GM12878 (cell line): ENCODE results near the gene ESR1. TPM values are rescaled to one million over a fixed set of nuclear protein-coding genes. Genes with fewer than 3 reads are reported as not detected.

Experiments used
- ATAC-seq: fragments of 200-7000 bp; cut with Tn5 transposase; 3 replicates; pipeline ENCODE4 v1.9.1; 2020; ENCODE audit warnings: mild to moderate bottlenecking, moderate library complexity
- BruUV-seq: library from RNA; stranded (reverse); fragments of 400-500 nt; replicated peaks from 2 replicates; lab custom pipeline; 2021; lab: Mats Ljungman, UMichigan
- CTCF ChIA-PET: fragments of 300-600 bp; sonication (Branson Sonifier 250); formaldehyde crosslinking; extraction: SDS; loops from one replicate; lab custom pipeline; 2021; ENCODE audit warnings: inconsistent platforms; lab: Yijun Ruan, JAX
- POLR2A ChIA-PET: fragments of 350-600 bp; formaldehyde crosslinking; extraction: SDS; loops from one replicate; lab custom pipeline; 2021; ENCODE audit warnings: inconsistent platforms; lab: Charles Lee
- RAD21 ChIA-PET: fragments of 300-600 bp; sonication (Branson Sonifier 250); formaldehyde crosslinking; loops from one replicate; lab custom pipeline; 2023; ENCODE audit warnings: antibody characterized with exemption; ENCODE audit not compliant: unreplicated experiment; lab: Charles Lee
- SMC1A ChIA-PET: fragments of 300-600 bp; sonication (Branson Sonifier 250); formaldehyde crosslinking; loops from one replicate; lab custom pipeline; 2023; ENCODE audit not compliant: unreplicated experiment, uncharacterized antibody; lab: Charles Lee
- DNase-seq: peaks from one replicate; pipeline ENCODE4 v3.0.0-alpha.2; 2011; ENCODE audit warnings: low read depth, low spot score
- FAIRE-seq: peaks from 3 replicates; lab custom pipeline; 2011; peaks lifted over from hg19 to GRCh38; lab: Jason Lieb, UNC
- H2AFZ ChIP-seq: 2 replicates; pipeline ENCODE4 v1.6.0; 2011; ENCODE audit warnings: low read depth, low read length, control low read depth; ENCODE audit not compliant: control insufficient read depth
- H3K27ac ChIP-seq: 2 replicates; pipeline ENCODE4 v1.5.1; 2011; ENCODE audit warnings: control low read depth; ENCODE audit not compliant: control insufficient read depth, insufficient read depth
- H3K27me3 ChIP-seq, 2 experiments: replicated peaks in 1 of 2; 2 replicates each; pipeline versions ENCODE4 v1.6.0 to v1.6.1; 2011; ENCODE audit warnings: low read length in 1 of 2; ENCODE audit not compliant: control insufficient read depth in 2 of 2, insufficient read depth in 2 of 2
- H3K36me3 ChIP-seq, 2 experiments: 2 replicates each; pipeline ENCODE4 v1.5.1; 2011; ENCODE audit warnings: low read length in 1 of 2; ENCODE audit not compliant: control insufficient read depth in 2 of 2, insufficient read depth in 2 of 2
- H3K4me1 ChIP-seq: 2 replicates; pipeline ENCODE4 v1.6.1; 2011; ENCODE audit warnings: mild to moderate bottlenecking, low read length, moderate library complexity, mixed read lengths; ENCODE audit not compliant: control insufficient read depth, insufficient read depth
- H3K4me2 ChIP-seq: 2 replicates; pipeline ENCODE4 v1.6.0; 2011; ENCODE audit warnings: control low read depth; ENCODE audit not compliant: control insufficient read depth, insufficient read depth
- H3K4me3 ChIP-seq: fragments of 200-600 bp; sonication (generic); 2 replicates; pipeline ENCODE4 v1.5.1; 2016
- H3K79me2 ChIP-seq: 2 replicates; pipeline ENCODE4 v1.6.0; 2011; ENCODE audit warnings: low read length; ENCODE audit not compliant: control insufficient read depth, insufficient read depth
- H3K9ac ChIP-seq: 2 replicates; pipeline ENCODE4 v1.8.0; 2011; ENCODE audit warnings: low read length, control low read depth, mixed read lengths; ENCODE audit not compliant: control insufficient read depth, insufficient read depth
- H3K9me3 ChIP-seq: replicated peaks from 3 replicates; pipeline ENCODE4 v1.5.1; 2011; ENCODE audit warnings: mild to moderate bottlenecking, low read length; ENCODE audit not compliant: control insufficient read depth, insufficient read depth
- H4K20me1 ChIP-seq: 2 replicates; pipeline ENCODE4 v1.6.0; 2011; ENCODE audit not compliant: control insufficient read depth, insufficient read depth
- ASH2L ChIP-seq: fragments of 300-600, 200-600 bp; sonication (generic); IDR thresholded peaks from 2 replicates; pipeline ENCODE4 v1.6.1; 2017; ENCODE audit warnings: low read depth, mild to moderate bottlenecking, borderline replicate concordance
- BHLHE40 ChIP-seq, 2 experiments: fragments of 450-650 bp in 1 of 2; IDR thresholded peaks; 2 replicates each; pipeline ENCODE4 v1.6.1; 2011 to 2017; ENCODE audit warnings: low read depth in 2 of 2, borderline replicate concordance in 1 of 2, improper control_type of control experiment in 1 of 2, low read length in 1 of 2, mild to moderate bottlenecking in 1 of 2
- EP300 ChIP-seq, 2 experiments: fragments of 150-350 bp in 1 of 2; IDR thresholded peaks; 2 replicates each; pipeline ENCODE4 v1.6.1; 2011 to 2012; ENCODE audit warnings: low read depth in 2 of 2, low read length in 2 of 2, borderline replicate concordance in 1 of 2, improper control_type of control experiment in 1 of 2, inconsistent platforms in 1 of 2; ENCODE audit not compliant: control insufficient read depth in 1 of 2
- FOXK2 ChIP-seq: fragments of 450-650 bp; IDR thresholded peaks from 2 replicates; pipeline ENCODE4 v1.6.1; 2017; ENCODE audit warnings: mild to moderate bottlenecking, moderate library complexity
- HDGF ChIP-seq: fragments of 450-650 bp; IDR thresholded peaks from 2 replicates; pipeline ENCODE4 v1.6.1; 2016; ENCODE audit warnings: antibody characterized with exemption
- IKZF2 ChIP-seq, 2 experiments: fragments of 450-650 bp; IDR thresholded peaks; 2 replicates each; pipeline ENCODE4 v1.6.1; 2017; ENCODE audit warnings: mild to moderate bottlenecking in 2 of 2, moderate library complexity in 2 of 2
- JUND ChIP-seq: IDR thresholded peaks from 2 replicates; pipeline ENCODE4 v1.6.1; 2012; ENCODE audit warnings: low read depth, mild to moderate bottlenecking, low read length, improper control_type of control experiment, moderate library complexity
- NFYA ChIP-seq: IDR thresholded peaks from 2 replicates; pipeline ENCODE4 v1.6.1; 2011; ENCODE audit warnings: low read depth, mild to moderate bottlenecking, low read length, improper control_type of control experiment, borderline replicate concordance
- POU2F2 ChIP-seq: IDR thresholded peaks from 3 replicates; pipeline ENCODE4 v1.6.1; 2011; ENCODE audit warnings: low read depth, mild to moderate bottlenecking, low read length, borderline replicate concordance
- RUNX3 ChIP-seq: IDR thresholded peaks from 2 replicates; pipeline ENCODE4 v1.6.1; 2012; ENCODE audit warnings: low read length, inconsistent platforms
- SMAD5 ChIP-seq: IDR thresholded peaks from 2 replicates; pipeline ENCODE4 v1.6.1; 2016; ENCODE audit warnings: antibody characterized with exemption, low read depth
- WRNIP1 ChIP-seq: IDR thresholded peaks from 2 replicates; pipeline ENCODE4 v1.6.1; 2011; ENCODE audit warnings: low read depth, low read length, improper control_type of control experiment, borderline replicate concordance
- YBX1 ChIP-seq: fragments of 450-650 bp; IDR thresholded peaks from 2 replicates; pipeline ENCODE4 v1.6.1; 2016; ENCODE audit warnings: antibody characterized with exemption
- ZNF207 ChIP-seq: fragments of 450-650 bp; IDR thresholded peaks from 2 replicates; pipeline ENCODE4 v1.6.1; 2014; ENCODE audit warnings: antibody characterized with exemption, mild to moderate bottlenecking, borderline replicate concordance
- WGBS: methylation state at CpG from one replicate; pipeline ENCODE4 v1.1.6; 2016; ENCODE audit warnings: low lambda C conversion rate; ENCODE audit not compliant: insufficient replicate concordance, insufficient coverage; ENCODE audit errors: missing lambda C conversion rate; 5-methylcytosine and 5-hydroxymethylcytosine counted together
- in situ Hi-C: fragments of 300-500 bp; cut with MboI; formaldehyde crosslinking; loops from 9 replicates; pipeline ENCODE4 v1.14.3; 2018; ENCODE audit warnings: mixed read lengths
- intact Hi-C: fragments of 100-400 bp; cut with micrococcal nuclease; formaldehyde crosslinking; loops from one replicate; pipeline ENCODE4 v1.14.2; 2022; ENCODE audit not compliant: unreplicated experiment
- polyA plus RNA-seq, 11 experiments: library from polyadenylated mRNA; depleted of rRNA in 4 of 11; unstranded in 6 of 11; stranded (reverse) in 5 of 11; fragments of >200 nt; fragmentation: Nextera tagmentation in 4 of 11; fragmentation: Illumina TruSeq in 1 of 11; extraction: Ambion mirVana in 4 of 11; extraction: Trizol in 1 of 11; gene quantifications; 1 replicate in 1 of 11; 2 replicates in 10 of 11; pipeline versions ENCODE4 v1.2.1 to v1.2.3, GENCODE V29; 2011 to 2016; ENCODE audit warnings: inconsistent platforms in 2 of 11, missing spikeins in 2 of 11, low read depth in 1 of 11
- total RNA-seq, 4 experiments: library from RNA; depleted of rRNA in 3 of 4; stranded (reverse); fragments of >200 nt in 3 of 4; fragmentation: Illumina TruSeq in 1 of 4; extraction: Trizol in 1 of 4; gene quantifications; 2 replicates each; pipeline versions ENCODE4 v1.2.1 to v1.2.3, GENCODE V29; 2013 to 2021
- TF ChIP-seq, protein P1 (sequence below): fragments of 450-650 bp; IDR thresholded peaks from 2 replicates; pipeline ENCODE4 v1.6.1; 2017; ENCODE audit warnings: mild to moderate bottlenecking, low read depth, inconsistent platforms; ENCODE audit not compliant: poor library complexity, severe bottlenecking
- TF ChIP-seq, protein P2 (sequence below): IDR thresholded peaks from 2 replicates; pipeline ENCODE4 v1.6.1; 2011; ENCODE audit warnings: borderline replicate concordance, low read depth, mild to moderate bottlenecking, moderate library complexity, mixed read lengths, low read length; ENCODE audit not compliant: insufficient read depth; ENCODE audit errors: extremely low read length
- TF ChIP-seq, protein P3 (sequence below): IDR thresholded peaks from 2 replicates; pipeline ENCODE4 v1.6.1; 2011; ENCODE audit warnings: low read depth, mild to moderate bottlenecking, low read length, moderate library complexity, borderline replicate concordance; ENCODE audit errors: extremely low read depth
- TF ChIP-seq, protein P4 (sequence below): fragments of 450-650 bp; conservative IDR thresholded peaks from 2 replicates; pipeline ENCODE4 v1.6.1; 2017; ENCODE audit warnings: mild to moderate bottlenecking, moderate library complexity

The ESR1 gene
- total and polyA plus RNA-seq, 10 of the 15 experiments (the other 5 are each of a cell fraction or from before 2014, with no cell fraction given), result 0.03 to 0.51 (median 0.21) TPM; not detected in 4

DNA sequence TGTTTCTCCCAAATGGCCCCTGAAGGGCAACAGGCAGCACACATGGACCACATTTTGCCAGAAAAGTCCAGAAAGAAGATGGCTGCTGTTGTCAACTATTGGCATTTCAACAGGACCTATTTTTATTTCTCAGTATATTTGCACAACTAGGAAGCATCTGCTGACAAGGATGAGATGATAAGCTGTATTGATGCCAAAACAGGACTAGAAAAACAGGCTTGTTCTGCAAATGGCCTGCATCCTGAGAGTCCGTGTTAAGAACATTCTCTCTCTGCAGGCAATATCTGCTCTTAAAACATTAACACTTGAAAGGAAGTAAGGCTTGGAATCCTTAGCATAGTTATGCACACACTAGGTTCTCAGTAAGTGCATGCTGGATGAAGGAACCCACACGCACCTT, 283.7 kb downstream of the ESR1 start (continued):
- TF ChIP-seq, protein P1, sequence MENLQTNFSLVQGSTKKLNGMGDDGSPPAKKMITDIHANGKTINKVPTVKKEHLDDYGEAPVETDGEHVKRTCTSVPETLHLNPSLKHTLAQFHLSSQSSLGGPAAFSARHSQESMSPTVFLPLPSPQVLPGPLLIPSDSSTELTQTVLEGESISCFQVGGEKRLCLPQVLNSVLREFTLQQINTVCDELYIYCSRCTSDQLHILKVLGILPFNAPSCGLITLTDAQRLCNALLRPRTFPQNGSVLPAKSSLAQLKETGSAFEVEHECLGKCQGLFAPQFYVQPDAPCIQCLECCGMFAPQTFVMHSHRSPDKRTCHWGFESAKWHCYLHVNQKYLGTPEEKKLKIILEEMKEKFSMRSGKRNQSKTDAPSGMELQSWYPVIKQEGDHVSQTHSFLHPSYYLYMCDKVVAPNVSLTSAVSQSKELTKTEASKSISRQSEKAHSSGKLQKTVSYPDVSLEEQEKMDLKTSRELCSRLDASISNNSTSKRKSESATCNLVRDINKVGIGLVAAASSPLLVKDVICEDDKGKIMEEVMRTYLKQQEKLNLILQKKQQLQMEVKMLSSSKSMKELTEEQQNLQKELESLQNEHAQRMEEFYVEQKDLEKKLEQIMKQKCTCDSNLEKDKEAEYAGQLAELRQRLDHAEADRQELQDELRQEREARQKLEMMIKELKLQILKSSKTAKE, result no peak
- TF ChIP-seq FOXK2 (no peak), ASH2L (no peak), POU2F2 (no peak), ZNF207 (no peak), WRNIP1 (no peak), NFYA (no peak), RUNX3 (no peak)

DNA sequence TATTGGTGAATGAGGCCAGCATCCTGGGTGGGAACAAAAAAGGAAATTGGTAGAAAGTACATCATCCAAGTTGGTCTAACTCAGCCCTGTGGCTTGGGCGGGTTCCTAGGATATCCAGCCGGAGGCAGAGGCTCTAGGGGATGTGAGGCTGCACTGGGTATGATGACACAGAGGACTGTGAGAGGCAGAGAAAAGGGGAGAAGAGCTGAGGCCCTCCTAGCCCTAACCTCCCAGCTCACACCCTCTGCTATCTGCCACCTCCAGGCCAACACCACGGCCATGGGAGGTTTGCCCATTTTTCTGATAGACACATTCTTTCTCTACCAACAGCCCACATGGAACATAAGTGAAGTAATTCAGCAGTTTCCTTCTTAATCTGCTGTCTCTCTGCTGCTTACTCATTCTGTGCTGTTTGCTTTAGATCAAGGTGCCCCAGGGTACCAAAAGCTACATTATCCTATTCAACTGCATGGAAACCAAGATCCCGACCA, 284.4 kb downstream of the ESR1 start:
- BruUV-seq, result no TSS peak
- Histone ChIP-seq H3K27me3 (no peaks in the 10 kb centered on the region; a peak in 2 of 4 replicates), H3K4me3 (no peak overlapping the region), H3K4me1 (no peaks in the 10 kb centered on the region), H3K9me3 (no peaks in the 10 kb centered on the region), H2AFZ (no peak overlapping the region), H3K27ac (no peak overlapping the region), H3K36me3 (no peaks in the 10 kb centered on the region), H3K9ac (no peak overlapping the region), H3K4me2 (no peak overlapping the region), H3K79me2 (no peaks in the 10 kb centered on the region), H4K20me1 (no peaks in the 10 kb centered on the region)
- RAD21 ChIA-PET, result no interaction called here
- POLR2A ChIA-PET, result interaction anchor here (0.6 kb wide), 1 partner anchor 1199 kb away, joined by 5 read pairs; no protein-coding TSS in a partner anchor
- DNase-seq (no peak), FAIRE-seq (no peak), ATAC-seq (no peak)
- CTCF ChIA-PET, result interaction anchor here (0.6 to 1.1 kb wide), 3 partner anchors 9 to 209 kb away, joined by 3 to 5 read pairs (median 4); no protein-coding TSS in a partner anchor
- in situ Hi-C loops, result no loop called here
- intact Hi-C loops, result no loop called here
- WGBS, result 20% methylated on average over 4 of the region's 4 CpGs
- SMC1A ChIA-PET, result interaction anchor here (1.1 kb wide), 1 partner anchor 15 kb away, joined by 3 read pairs; no protein-coding TSS in a partner anchor
- TF ChIP-seq, protein P2, sequence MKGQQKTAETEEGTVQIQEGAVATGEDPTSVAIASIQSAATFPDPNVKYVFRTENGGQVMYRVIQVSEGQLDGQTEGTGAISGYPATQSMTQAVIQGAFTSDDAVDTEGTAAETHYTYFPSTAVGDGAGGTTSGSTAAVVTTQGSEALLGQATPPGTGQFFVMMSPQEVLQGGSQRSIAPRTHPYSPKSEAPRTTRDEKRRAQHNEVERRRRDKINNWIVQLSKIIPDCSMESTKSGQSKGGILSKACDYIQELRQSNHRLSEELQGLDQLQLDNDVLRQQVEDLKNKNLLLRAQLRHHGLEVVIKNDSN, result no peak
- TF ChIP-seq EP300 (IDR thresholded peaks at IDR 0.05; ENCODE audit: borderline replicate concordance in 1 of 2, control insufficient read depth in 1 of 2, low read depth in 2 of 2, low read length in 2 of 2) (no peak), HDGF (no peak), BHLHE40 (IDR thresholded peaks at IDR 0.05; ENCODE audit: borderline replicate concordance in 1 of 2, low read depth in 2 of 2, low read length in 1 of 2) (no peak), IKZF2 (IDR thresholded peaks at IDR 0.05) (no peak), YBX1 (no peak), JUND (no peak), SMAD5 (no peak)
- TF ChIP-seq, protein P3, sequence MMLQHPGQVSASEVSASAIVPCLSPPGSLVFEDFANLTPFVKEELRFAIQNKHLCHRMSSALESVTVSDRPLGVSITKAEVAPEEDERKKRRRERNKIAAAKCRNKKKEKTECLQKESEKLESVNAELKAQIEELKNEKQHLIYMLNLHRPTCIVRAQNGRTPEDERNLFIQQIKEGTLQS, result no peak
- TF ChIP-seq, protein P4, sequence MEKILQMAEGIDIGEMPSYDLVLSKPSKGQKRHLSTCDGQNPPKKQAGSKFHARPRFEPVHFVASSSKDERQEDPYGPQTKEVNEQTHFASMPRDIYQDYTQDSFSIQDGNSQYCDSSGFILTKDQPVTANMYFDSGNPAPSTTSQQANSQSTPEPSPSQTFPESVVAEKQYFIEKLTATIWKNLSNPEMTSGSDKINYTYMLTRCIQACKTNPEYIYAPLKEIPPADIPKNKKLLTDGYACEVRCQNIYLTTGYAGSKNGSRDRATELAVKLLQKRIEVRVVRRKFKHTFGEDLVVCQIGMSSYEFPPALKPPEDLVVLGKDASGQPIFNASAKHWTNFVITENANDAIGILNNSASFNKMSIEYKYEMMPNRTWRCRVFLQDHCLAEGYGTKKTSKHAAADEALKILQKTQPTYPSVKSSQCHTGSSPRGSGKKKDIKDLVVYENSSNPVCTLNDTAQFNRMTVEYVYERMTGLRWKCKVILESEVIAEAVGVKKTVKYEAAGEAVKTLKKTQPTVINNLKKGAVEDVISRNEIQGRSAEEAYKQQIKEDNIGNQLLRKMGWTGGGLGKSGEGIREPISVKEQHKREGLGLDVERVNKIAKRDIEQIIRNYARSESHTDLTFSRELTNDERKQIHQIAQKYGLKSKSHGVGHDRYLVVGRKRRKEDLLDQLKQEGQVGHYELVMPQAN, result no peak
